Liver (tissue), 9 donors: Measurements from ENCODE around the gene TNFRSF21. TPM values are rescaled to one million over a fixed set of nuclear protein-coding genes. Genes with fewer than 3 reads are reported as not detected.

Experiments
- DNase-seq: peaks from one replicate; pipeline ENCODE4 v3.0.0-alpha.2; 2017; ENCODE audit warnings: low spot score
- H3K27ac ChIP-seq, 2 donors: one replicate each; pipeline ENCODE4 v1.7.0; 2013; ENCODE audit warnings: inconsistent platforms in 2 of 2, low read length in 2 of 2, control low read depth in 1 of 2, low read depth in 1 of 2, mild to moderate bottlenecking in 1 of 2
- H3K27me3 ChIP-seq, 4 donors: one replicate each; pipeline versions ENCODE4 v1.6.1 to v1.7.0; 2013; ENCODE audit warnings: low read length in 3 of 4, inconsistent platforms in 1 of 4, mild to moderate bottlenecking in 1 of 4, moderate library complexity in 1 of 4; ENCODE audit not compliant: control insufficient read depth in 4 of 4, insufficient read depth in 4 of 4
- H3K36me3 ChIP-seq, 4 donors: one replicate each; pipeline versions ENCODE4 v1.6.1 to v1.7.0; 2013; ENCODE audit warnings: low read length in 3 of 4, mild to moderate bottlenecking in 3 of 4, low read depth in 1 of 4, moderate library complexity in 1 of 4; ENCODE audit not compliant: control insufficient read depth in 4 of 4, insufficient read depth in 3 of 4
- H3K4me1 ChIP-seq, 4 donors: one replicate each; pipeline versions ENCODE4 v1.6.1 to v1.7.0; 2013; ENCODE audit warnings: low read length in 3 of 4, mild to moderate bottlenecking in 3 of 4, moderate library complexity in 1 of 4; ENCODE audit not compliant: control insufficient read depth in 4 of 4, insufficient read depth in 4 of 4
- H3K4me3 ChIP-seq, 3 donors: one replicate each; pipeline versions ENCODE4 v1.6.1 to v1.7.0; 2013; ENCODE audit warnings: low read length in 3 of 3, control low read depth in 1 of 3, low read depth in 1 of 3, mild to moderate bottlenecking in 1 of 3
- H3K9ac ChIP-seq, 2 donors: one replicate each; pipeline ENCODE4 v1.7.0; 2013; ENCODE audit warnings: low read length in 2 of 2, mild to moderate bottlenecking in 2 of 2, moderate library complexity in 2 of 2, control low read depth in 1 of 2, low read depth in 1 of 2
- H3K9me3 ChIP-seq, 4 donors: one replicate each; pipeline versions ENCODE4 v1.6.1 to v1.7.0; 2013; ENCODE audit warnings: low read length in 3 of 4; ENCODE audit not compliant: control insufficient read depth in 4 of 4
- CTCF ChIP-seq: fragments of 150-350 bp; IDR thresholded peaks from 2 replicates; pipeline ENCODE4 v1.5.1; 2017; ENCODE audit warnings: improper control_type of control experiment, low read depth, low read length; ENCODE audit not compliant: missing input control
- EGR1 ChIP-seq, 2 donors: IDR thresholded peaks; 2 replicates each; pipeline ENCODE4 v1.6.1; 2016 to 2018; ENCODE audit warnings: antibody characterized with exemption in 2 of 2, low read depth in 2 of 2
- FOXA1 ChIP-seq: IDR thresholded peaks from 2 replicates; pipeline ENCODE4 v1.6.1; 2016; ENCODE audit warnings: antibody characterized with exemption
- FOXA2 ChIP-seq: IDR thresholded peaks from 2 replicates; pipeline ENCODE4 v1.6.1; 2016; ENCODE audit warnings: antibody characterized with exemption
- GABPA ChIP-seq, 2 donors: IDR thresholded peaks in 1 of 2; conservative IDR thresholded peaks in 1 of 2; 2 replicates each; pipeline ENCODE4 v1.6.1; 2016; ENCODE audit warnings: antibody characterized with exemption in 2 of 2, mild to moderate bottlenecking in 1 of 2, moderate library complexity in 1 of 2
- HNF4G ChIP-seq: IDR thresholded peaks from 2 replicates; pipeline ENCODE4 v1.6.1; 2016; ENCODE audit warnings: antibody characterized with exemption
- JUND ChIP-seq, 2 donors: IDR thresholded peaks; 2 replicates each; pipeline ENCODE4 v1.6.1; 2016; ENCODE audit warnings: antibody characterized with exemption in 2 of 2
- NR2F2 ChIP-seq: IDR thresholded peaks from 2 replicates; pipeline ENCODE4 v1.6.1; 2016; ENCODE audit warnings: antibody characterized with exemption
- REST ChIP-seq: IDR thresholded peaks from 2 replicates; pipeline ENCODE4 v1.6.1; 2016; ENCODE audit warnings: antibody characterized with exemption, mild to moderate bottlenecking
- SP1 ChIP-seq: IDR thresholded peaks from 2 replicates; pipeline ENCODE4 v1.6.1; 2018; ENCODE audit warnings: antibody characterized with exemption, mild to moderate bottlenecking
- YY1 ChIP-seq: IDR thresholded peaks from 2 replicates; pipeline ENCODE4 v1.6.1; 2016; ENCODE audit warnings: antibody characterized with exemption, mild to moderate bottlenecking
- WGBS: extraction: QIAGEN DNeasy Blood & Tissue Kit; methylation state at CpG from one replicate; pipeline ENCODE4 v1.1.7; 2013; 5-methylcytosine and 5-hydroxymethylcytosine counted together
- polyA plus RNA-seq, 2 donors: library from polyadenylated mRNA; stranded (reverse) in 1 of 2; unstranded in 1 of 2; fragments of 200-250 nt in 1 of 2; fragments of >200 nt in 1 of 2; fragmentation: Nextera tagmentation in 1 of 2; extraction: Ambion mirVana in 1 of 2; gene quantifications; one replicate each; pipeline versions ENCODE4 v1.2.1 to v1.2.3, GENCODE V29; 2013 to 2015
- total RNA-seq, 2 donors: library from RNA; depleted of rRNA; stranded (reverse); fragments of >200 nt; gene quantifications; one replicate each; pipeline ENCODE4 v1.2.3, GENCODE V29; 2014
- TF ChIP-seq, protein P1 (sequence below): IDR thresholded peaks from 2 replicates; pipeline ENCODE4 v1.6.1; 2016; ENCODE audit warnings: antibody characterized with exemption
- TF ChIP-seq, protein P2 (sequence below): IDR thresholded peaks from 2 replicates; pipeline ENCODE4 v1.6.1; 2016; ENCODE audit warnings: antibody characterized with exemption
- TF ChIP-seq, protein P3 (sequence below): IDR thresholded peaks from 2 replicates; pipeline ENCODE4 v1.6.1; 2016; ENCODE audit warnings: antibody characterized with exemption
- donor health status: healthy.
- donor health status: healthy.
- donor health status: healthy.
- donor health status: healthy.
- donor health status: healthy.

Gene TNFRSF21
- total and polyA plus RNA-seq, 4 donors: 2.1 to 3.2 (median 2.9) TPM

DNA sequence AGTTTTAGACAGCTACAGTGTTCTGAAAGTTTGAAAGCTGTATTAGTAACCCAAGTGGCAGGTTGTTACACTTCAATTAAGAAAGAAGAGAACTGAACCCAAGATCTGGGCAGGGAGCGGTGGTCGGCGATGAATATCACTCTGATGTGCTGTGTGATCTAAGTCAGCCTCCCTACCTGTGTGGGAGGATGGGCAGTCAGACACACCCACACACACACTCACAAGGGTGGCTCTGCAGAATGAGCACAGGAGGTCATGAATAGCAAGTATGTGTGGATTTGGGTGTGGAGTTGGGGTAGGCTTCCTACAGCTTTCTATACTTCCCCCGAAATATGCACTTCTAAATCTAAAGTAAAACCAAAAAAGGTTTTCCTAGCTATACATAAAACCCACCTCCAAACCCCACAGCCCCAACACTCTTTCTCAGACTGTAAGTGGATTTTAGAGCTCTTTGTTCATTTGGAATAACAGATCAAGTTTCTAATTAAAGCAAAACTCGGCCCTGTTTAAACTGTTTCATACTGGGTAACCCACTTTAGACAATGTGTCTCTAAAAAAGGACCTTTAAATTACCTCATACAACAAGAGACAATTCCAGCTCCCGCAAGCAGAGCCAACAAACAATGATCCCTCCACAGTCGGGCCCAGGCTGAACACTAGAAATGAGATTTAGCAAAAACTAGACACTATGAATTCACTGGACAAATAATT lies 19.4 kb downstream of the TNFRSF21 start:
- no peak for TF ChIP-seq CTCF
- WGBS: 93% methylated on average over 7 of the region's 7 CpGs
- no peak for DNase-seq

DNA sequence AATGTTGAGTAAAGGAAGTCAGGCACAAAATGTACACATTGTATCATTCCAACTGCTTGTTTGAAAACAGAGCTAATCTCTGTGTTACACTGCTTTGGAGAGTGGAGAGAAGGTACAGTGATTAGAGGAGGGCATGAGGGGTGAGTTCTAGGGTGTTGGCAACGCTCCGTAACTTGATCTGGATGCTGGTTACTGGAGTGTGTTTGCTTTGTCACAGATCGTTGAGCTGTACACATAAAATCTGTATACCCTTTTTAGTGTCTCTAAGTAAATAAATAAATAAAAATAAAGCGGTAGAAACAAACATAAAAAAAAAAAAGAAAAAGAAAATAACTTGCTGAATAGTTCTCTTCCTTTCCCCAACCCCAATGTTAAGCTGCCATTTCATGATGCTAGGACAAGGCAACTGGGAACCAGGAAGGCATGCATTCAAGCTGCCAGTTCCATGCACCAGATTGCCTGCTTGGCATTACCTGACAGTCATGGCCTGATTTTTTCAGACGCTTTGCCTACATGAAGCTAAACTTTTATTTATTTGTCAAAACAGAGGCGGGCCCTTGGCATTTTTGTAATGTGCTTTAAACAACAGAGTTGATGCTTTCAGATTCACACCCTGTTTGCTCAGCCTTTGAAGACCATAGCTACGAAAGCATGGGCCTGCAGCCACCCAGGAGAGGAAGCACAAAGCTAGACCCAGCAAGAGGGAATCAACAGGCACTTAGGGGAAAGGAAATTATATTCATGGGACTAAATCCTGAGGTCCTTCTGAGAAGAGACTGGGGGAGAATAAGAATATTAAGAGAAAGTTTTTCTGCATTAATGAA lies 21.2 kb downstream of the TNFRSF21 start:
- WGBS: 66% methylated on average over 7 of the region's 7 CpGs
- H3K27ac ChIP-seq: no peak overlapping the region
- TF ChIP-seq, protein P1, sequence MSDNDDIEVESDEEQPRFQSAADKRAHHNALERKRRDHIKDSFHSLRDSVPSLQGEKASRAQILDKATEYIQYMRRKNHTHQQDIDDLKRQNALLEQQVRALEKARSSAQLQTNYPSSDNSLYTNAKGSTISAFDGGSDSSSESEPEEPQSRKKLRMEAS: no peak
- TF ChIP-seq SP1 (no peak), HNF4G (no peak), YY1 (no peak), JUND (IDR thresholded peaks at IDR 0.05) (no peak), EGR1 (IDR thresholded peaks at IDR 0.05; ENCODE audit: low read depth in 2 of 2) (no peak), FOXA2 (no peak), FOXA1 (no peak), GABPA (IDR thresholded peaks at IDR 0.05 in 1 of 2, conservative IDR thresholded peaks at IDR 0.05 in 1 of 2) (no peak), NR2F2 (no peak), CTCF (no peak)

More for the DNA sequence above, 19.4 kb downstream of the TNFRSF21 start:
- Histone ChIP-seq H3K9ac (no peak overlapping the region), H3K27ac (no peak overlapping the region), H3K27me3 (no peaks in the 10 kb centered on the region), H3K9me3 (peaks cover 2 to 6% (median 4%) of the 10 kb centered on the region in 4 donors), H3K4me1 (no peaks in the 10 kb centered on the region), H3K4me3 (peak overlapping the region in 1 of 3 donors; percentile 24), H3K36me3 (peaks cover 0 to 2% (median 0%) of the 10 kb centered on the region in 4 donors)

GRCh38 chr6:47286301-47286700 lies 23.4 kb downstream of the TNFRSF21 start:
- H3K4me1 ChIP-seq: no peaks in the 10 kb centered on the region
- no peak overlapping the region for H3K9ac ChIP-seq
- H3K27me3 ChIP-seq: no peaks in the 10 kb centered on the region
- no peak overlapping the region for H3K4me3 ChIP-seq
- H3K9me3 ChIP-seq: peaks cover 0 to 5% (median 1%) of the 10 kb centered on the region in 4 donors
- WGBS: 98% methylated on average over 7 of the region's 7 CpGs
- H3K27ac ChIP-seq: no peak overlapping the region
- H3K36me3 ChIP-seq: no peaks in the 10 kb centered on the region
- DNase-seq: no peak
- TF ChIP-seq, protein P2, sequence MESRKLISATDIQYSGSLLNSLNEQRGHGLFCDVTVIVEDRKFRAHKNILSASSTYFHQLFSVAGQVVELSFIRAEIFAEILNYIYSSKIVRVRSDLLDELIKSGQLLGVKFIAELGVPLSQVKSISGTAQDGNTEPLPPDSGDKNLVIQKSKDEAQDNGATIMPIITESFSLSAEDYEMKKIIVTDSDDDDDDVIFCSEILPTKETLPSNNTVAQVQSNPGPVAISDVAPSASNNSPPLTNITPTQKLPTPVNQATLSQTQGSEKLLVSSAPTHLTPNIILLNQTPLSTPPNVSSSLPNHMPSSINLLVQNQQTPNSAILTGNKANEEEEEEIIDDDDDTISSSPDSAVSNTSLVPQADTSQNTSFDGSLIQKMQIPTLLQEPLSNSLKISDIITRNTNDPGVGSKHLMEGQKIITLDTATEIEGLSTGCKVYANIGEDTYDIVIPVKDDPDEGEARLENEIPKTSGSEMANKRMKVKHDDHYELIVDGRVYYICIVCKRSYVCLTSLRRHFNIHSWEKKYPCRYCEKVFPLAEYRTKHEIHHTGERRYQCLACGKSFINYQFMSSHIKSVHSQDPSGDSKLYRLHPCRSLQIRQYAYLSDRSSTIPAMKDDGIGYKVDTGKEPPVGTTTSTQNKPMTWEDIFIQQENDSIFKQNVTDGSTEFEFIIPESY: no peak
- no peak for TF ChIP-seq FOXA1
- no peak for TF ChIP-seq SP1
- no peak for TF ChIP-seq FOXA2
- no peak for TF ChIP-seq JUND (IDR thresholded peaks at IDR 0.05)
- TF ChIP-seq HNF4G: no peak
- TF ChIP-seq, protein P3, sequence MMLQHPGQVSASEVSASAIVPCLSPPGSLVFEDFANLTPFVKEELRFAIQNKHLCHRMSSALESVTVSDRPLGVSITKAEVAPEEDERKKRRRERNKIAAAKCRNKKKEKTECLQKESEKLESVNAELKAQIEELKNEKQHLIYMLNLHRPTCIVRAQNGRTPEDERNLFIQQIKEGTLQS: no peak
- no peak for TF ChIP-seq REST
- no peak for TF ChIP-seq NR2F2
- no peak for TF ChIP-seq GABPA (IDR thresholded peaks at IDR 0.05 in 1 of 2, conservative IDR thresholded peaks at IDR 0.05 in 1 of 2)
- TF ChIP-seq YY1: no peak
- TF ChIP-seq EGR1 (IDR thresholded peaks at IDR 0.05; ENCODE audit: low read depth in 2 of 2): no peak

More for the DNA sequence above, 21.2 kb downstream of the TNFRSF21 start:
- no peaks in the 10 kb centered on the region for H3K27me3 ChIP-seq
- no peak overlapping the region for H3K9ac ChIP-seq
- peaks cover 2 to 6% (median 4%) of the 10 kb centered on the region in 4 donors for H3K9me3 ChIP-seq
- no peak overlapping the region for H3K4me3 ChIP-seq
- no peaks in the 10 kb centered on the region for H3K4me1 ChIP-seq
- peaks cover 0 to 2% (median 0%) of the 10 kb centered on the region in 4 donors for H3K36me3 ChIP-seq
- no peak for DNase-seq
